ENCODE results near the gene BEND5. TPM values are rescaled to one million over a fixed set of nuclear protein-coding genes. Genes with fewer than 3 reads are reported as not detected.

Gene BEND5
- 1 to 10 TPM; 2.0 to 2.5 TPM for total RNA-seq

GRCh38 chr1:48776393-48777218 is at the start of gene BEND5:
TSS of gene BEND5 (minus strand) at chr1:48776891. CDS start at chr1:48776831, 60 bp downstream.
- peak within 1 kb of the TSS; percentile 87 for H3K27ac Mint-ChIP-seq
- POLR2A ChIA-PET = no interaction called here
- DNase-seq = peak; percentile 59

GRCh38 chr1:48823168-48823567 is 46.5 kb upstream of the BEND5 start:
- Mint-ChIP-seq H3K4me3 (no peak overlapping the region), H3K4me1 (no peaks in the 10 kb centered on the region), H3K27ac (no peak overlapping the region), H3K36me3 (ENCODE audit: low read depth) (no peaks in the 10 kb centered on the region), H3K27me3 (peaks cover 5% of the 10 kb centered on the region), H3K9me3 (no peaks in the 10 kb centered on the region)
- no peak for DNase-seq
- ChIA-PET POLR2A (no interaction called here), CTCF (no interaction called here)

More at GRCh38 chr1:48776393-48777218, at the start of gene BEND5:
- Mint-ChIP-seq H3K36me3 (ENCODE audit: low read depth) (peaks cover 8% of the 10 kb centered on the region), H3K4me1 (peaks cover 23% of the 10 kb centered on the region), H3K4me3 (peak within 1 kb of the TSS; percentile 86), H3K27me3 (peaks cover 15% of the 10 kb centered on the region), H3K9me3 (no peaks in the 10 kb centered on the region)
- CTCF ChIA-PET = no interaction called here

- Mint-ChIP-seq H3K4me3 (no peak overlapping the region), H3K4me1 (no peaks in the 10 kb centered on the region), H3K27me3 (peaks cover 5% of the 10 kb centered on the region), H3K27ac (no peak overlapping the region), H3K9me3 (no peaks in the 10 kb centered on the region), H3K36me3 (ENCODE audit: low read depth) (no peaks in the 10 kb centered on the region)
- ChIA-PET POLR2A (no interaction called here), CTCF (no interaction called here)
- no peak for DNase-seq
Observed at GRCh38 chr1:48820491-48820890, 43.8 kb upstream of the BEND5 start.

- H3K27ac Mint-ChIP-seq = no peak overlapping the region
- H3K36me3 Mint-ChIP-seq (ENCODE audit: low read depth) = no peaks in the 10 kb centered on the region
- DNase-seq = peak; percentile 8
- no peaks in the 10 kb centered on the region for H3K4me1 Mint-ChIP-seq
- no peaks in the 10 kb centered on the region for H3K9me3 Mint-ChIP-seq
- peaks cover 5% of the 10 kb centered on the region for H3K27me3 Mint-ChIP-seq
- ChIA-PET POLR2A (no interaction called here), CTCF (interaction anchor here (0.6 to 0.9 kb wide), 2 partner anchors 141 to 265 kb away, joined by 3 to 4 read pairs; no protein-coding TSS in a partner anchor)
- H3K4me3 Mint-ChIP-seq = no peak overlapping the region
Observed at GRCh38 chr1:48817505-48818114, 40.9 kb upstream of the BEND5 start.

- Mint-ChIP-seq H3K4me3 (no peak overlapping the region), H3K27ac (no peak overlapping the region), H3K27me3 (no peaks in the 10 kb centered on the region), H3K9me3 (peaks cover 3% of the 10 kb centered on the region), H3K4me1 (no peaks in the 10 kb centered on the region), H3K36me3 (ENCODE audit: low read depth) (no peaks in the 10 kb centered on the region)
- no peak for DNase-seq
- POLR2A ChIA-PET = no interaction called here
- CTCF ChIA-PET = no interaction called here
Observed at GRCh38 chr1:48810740-48811139, 34.0 kb upstream of the BEND5 start.

GRCh38 chr1:48808496-48808895 is 31.8 kb upstream of the BEND5 start:
- H3K27ac Mint-ChIP-seq = no peak overlapping the region
- ChIA-PET CTCF (no interaction called here), POLR2A (no interaction called here)
- peaks cover 3% of the 10 kb centered on the region for H3K27me3 Mint-ChIP-seq
- H3K9me3 Mint-ChIP-seq = peaks cover 3% of the 10 kb centered on the region
- no peaks in the 10 kb centered on the region for H3K4me1 Mint-ChIP-seq
- no peaks in the 10 kb centered on the region for H3K36me3 Mint-ChIP-seq (ENCODE audit: low read depth)
- no peak for DNase-seq
- H3K4me3 Mint-ChIP-seq = no peak overlapping the region

- no peak overlapping the region for H3K27ac Mint-ChIP-seq
- POLR2A ChIA-PET = no interaction called here
- peaks cover 3% of the 10 kb centered on the region for H3K9me3 Mint-ChIP-seq
- H3K36me3 Mint-ChIP-seq (ENCODE audit: low read depth) = no peaks in the 10 kb centered on the region
- no peak for DNase-seq
- peaks cover 3% of the 10 kb centered on the region for H3K27me3 Mint-ChIP-seq
- CTCF ChIA-PET = no interaction called here
- H3K4me1 Mint-ChIP-seq = no peaks in the 10 kb centered on the region
- H3K4me3 Mint-ChIP-seq = no peak overlapping the region
Observed at GRCh38 chr1:48807554-48808260, 31.0 kb upstream of the BEND5 start.

- ChIA-PET CTCF (no interaction called here), POLR2A (no interaction called here)
- H3K4me3 Mint-ChIP-seq = no peak overlapping the region
- no peaks in the 10 kb centered on the region for H3K9me3 Mint-ChIP-seq
- H3K27ac Mint-ChIP-seq = no peak overlapping the region
- peaks cover 23% of the 10 kb centered on the region for H3K27me3 Mint-ChIP-seq
- DNase-seq = no peak
- no peaks in the 10 kb centered on the region for H3K4me1 Mint-ChIP-seq
- no peaks in the 10 kb centered on the region for H3K36me3 Mint-ChIP-seq (ENCODE audit: low read depth)
Observed at GRCh38 chr1:48803474-48803873, 26.8 kb upstream of the BEND5 start.

GRCh38 chr1:48794816-48795215 is 18.1 kb upstream of the BEND5 start:
- CTCF ChIA-PET = no interaction called here
- Mint-ChIP-seq H3K4me1 (peaks cover 4% of the 10 kb centered on the region), H3K4me3 (no peak overlapping the region), H3K9me3 (peaks cover 3% of the 10 kb centered on the region), H3K27ac (no peak overlapping the region), H3K27me3 (peaks cover 15% of the 10 kb centered on the region), H3K36me3 (ENCODE audit: low read depth) (no peaks in the 10 kb centered on the region)
- DNase-seq = no peak
- POLR2A ChIA-PET = no interaction called here

- Mint-ChIP-seq H3K9me3 (peaks cover 3% of the 10 kb centered on the region), H3K36me3 (ENCODE audit: low read depth) (no peaks in the 10 kb centered on the region), H3K4me1 (peaks cover 8% of the 10 kb centered on the region), H3K27ac (no peak overlapping the region), H3K4me3 (no peak overlapping the region), H3K27me3 (peaks cover 5% of the 10 kb centered on the region)
- ChIA-PET POLR2A (no interaction called here), CTCF (no interaction called here)
- no peak for DNase-seq
Observed at GRCh38 chr1:48793863-48794262, 17.2 kb upstream of the BEND5 start.

GRCh38 chr1:48792961-48793360 is 16.3 kb upstream of the BEND5 start:
- no peak overlapping the region for H3K4me3 Mint-ChIP-seq
- ChIA-PET CTCF (no interaction called here), POLR2A (no interaction called here)
- DNase-seq = no peak
- H3K27ac Mint-ChIP-seq = no peak overlapping the region
- H3K36me3 Mint-ChIP-seq (ENCODE audit: low read depth) = no peaks in the 10 kb centered on the region
- peaks cover 2% of the 10 kb centered on the region for H3K27me3 Mint-ChIP-seq
- H3K9me3 Mint-ChIP-seq = no peaks in the 10 kb centered on the region
- peaks cover 8% of the 10 kb centered on the region for H3K4me1 Mint-ChIP-seq

- no peaks in the 10 kb centered on the region for H3K27me3 Mint-ChIP-seq
- ChIA-PET CTCF (interaction anchor here (2.0 kb wide), 1 partner anchor 9 kb away, joined by 7 read pairs; no protein-coding TSS in a partner anchor), POLR2A (no interaction called here)
- peaks cover 8% of the 10 kb centered on the region for H3K4me1 Mint-ChIP-seq
- H3K36me3 Mint-ChIP-seq (ENCODE audit: low read depth) = no peaks in the 10 kb centered on the region
- H3K9me3 Mint-ChIP-seq = no peaks in the 10 kb centered on the region
- H3K4me3 Mint-ChIP-seq = no peak overlapping the region
- no peak for DNase-seq
- no peak overlapping the region for H3K27ac Mint-ChIP-seq
Observed at GRCh38 chr1:48790397-48790796, 13.7 kb upstream of the BEND5 start.

- DNase-seq = no peak
- no peak overlapping the region for H3K4me3 Mint-ChIP-seq
- no peaks in the 10 kb centered on the region for H3K9me3 Mint-ChIP-seq
- H3K27me3 Mint-ChIP-seq = no peaks in the 10 kb centered on the region
- POLR2A ChIA-PET = no interaction called here
- H3K4me1 Mint-ChIP-seq = peaks cover 8% of the 10 kb centered on the region
- H3K36me3 Mint-ChIP-seq (ENCODE audit: low read depth) = no peaks in the 10 kb centered on the region
- CTCF ChIA-PET = interaction anchor here (2.0 kb wide), 1 partner anchor 9 kb away, joined by 7 read pairs; no protein-coding TSS in a partner anchor
- no peak overlapping the region for H3K27ac Mint-ChIP-seq
Observed at GRCh38 chr1:48789903-48790302, 13.2 kb upstream of the BEND5 start.

All from activated CD4-positive, alpha-beta T cell treated with anti-CD3 and anti-CD28 coated beads, Interleukin-2, amount 10 ng/mL, durations not matched to agents 7 days and 5 days (primary cell).